Measurements from ENCODE around the gene SCG3.

Gene SCG3

DNA sequence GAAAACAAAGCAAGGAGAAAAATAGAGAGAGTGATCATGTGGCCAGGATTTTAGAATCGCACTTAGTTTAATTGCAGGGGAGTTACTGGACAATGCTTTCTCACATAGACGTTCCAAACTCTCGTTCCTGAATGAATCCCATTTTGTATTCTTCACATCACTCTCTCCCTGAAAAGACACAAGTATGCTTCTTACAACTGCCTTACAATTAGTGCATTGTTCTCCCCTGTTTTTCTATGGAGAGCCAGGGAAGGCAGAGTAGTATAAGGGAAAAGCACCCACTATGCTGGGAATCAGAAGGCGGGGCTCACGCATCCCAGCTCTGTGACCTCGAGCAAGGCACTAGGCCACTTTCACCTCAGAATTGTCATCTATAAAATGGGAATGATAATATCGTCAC is 84.4 kb downstream of the SCG3 start:
- CTCF ChIA-PET: no interaction called here
- no peak for DNase-seq (ENCODE audit: extremely low spot score)
- POLR2A ChIA-PET: no interaction called here
- TF ChIP-seq ARNT (IDR thresholded peaks at IDR 0.05): no peak
- no peak for TF ChIP-seq CTBP1 (IDR thresholded peaks at IDR 0.05; ENCODE audit: borderline replicate concordance)
- no peak for TF ChIP-seq ELF4 (IDR thresholded peaks at IDR 0.05)
- TF ChIP-seq FOXM1 (IDR thresholded peaks at IDR 0.05; ENCODE audit: borderline replicate concordance): no peak
- no peak for TF ChIP-seq L3MBTL2 (conservative IDR thresholded peaks at IDR 0.05)
- no peak for TF ChIP-seq FOXK2 (IDR thresholded peaks at IDR 0.05)
- no peak for TF ChIP-seq SUZ12 (IDR thresholded peaks at IDR 0.05)
- TF ChIP-seq SP1 (IDR thresholded peaks at IDR 0.05): no peak
- TF ChIP-seq NFRKB (IDR thresholded peaks at IDR 0.05): no peak
- TF ChIP-seq HDGF (IDR thresholded peaks at IDR 0.05; ENCODE audit: borderline replicate concordance): no peak
- no peak for TF ChIP-seq BHLHE40 (IDR thresholded peaks at IDR 0.05; ENCODE audit: borderline replicate concordance)
- no peak for TF ChIP-seq LEF1 (IDR thresholded peaks at IDR 0.05; ENCODE audit: borderline replicate concordance)
- no peak for TF ChIP-seq TARDBP (IDR thresholded peaks at IDR 0.05)
- TF ChIP-seq, protein P1, sequence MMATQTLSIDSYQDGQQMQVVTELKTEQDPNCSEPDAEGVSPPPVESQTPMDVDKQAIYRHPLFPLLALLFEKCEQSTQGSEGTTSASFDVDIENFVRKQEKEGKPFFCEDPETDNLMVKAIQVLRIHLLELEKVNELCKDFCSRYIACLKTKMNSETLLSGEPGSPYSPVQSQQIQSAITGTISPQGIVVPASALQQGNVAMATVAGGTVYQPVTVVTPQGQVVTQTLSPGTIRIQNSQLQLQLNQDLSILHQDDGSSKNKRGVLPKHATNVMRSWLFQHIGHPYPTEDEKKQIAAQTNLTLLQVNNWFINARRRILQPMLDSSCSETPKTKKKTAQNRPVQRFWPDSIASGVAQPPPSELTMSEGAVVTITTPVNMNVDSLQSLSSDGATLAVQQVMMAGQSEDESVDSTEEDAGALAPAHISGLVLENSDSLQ (IDR thresholded peaks at IDR 0.05): no peak
- TF ChIP-seq FOXA1 (IDR thresholded peaks at IDR 0.05): no peak
- TF ChIP-seq ZNF384 (IDR thresholded peaks at IDR 0.05): no peak

DNA sequence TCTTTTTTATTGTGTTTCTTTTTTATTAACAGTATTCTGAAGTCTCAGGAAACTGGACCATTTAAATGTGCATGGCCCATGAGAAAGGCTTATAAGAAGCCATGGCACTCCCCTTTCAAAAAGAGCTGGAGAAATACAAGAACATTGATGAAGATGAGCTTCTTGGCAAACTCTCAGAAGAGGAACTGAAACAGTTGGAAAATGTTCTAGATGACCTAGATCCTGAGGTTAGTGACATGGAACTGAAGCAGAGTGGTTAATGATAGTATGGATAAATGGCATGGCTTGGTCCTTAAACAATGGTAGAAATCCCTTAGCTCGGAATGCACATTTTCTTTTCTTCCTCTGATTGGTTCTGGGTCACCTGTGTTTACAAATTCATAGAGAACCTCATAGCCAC is 85.0 kb downstream of the SCG3 start:
- ChIA-PET POLR2A (no interaction called here), CTCF (no interaction called here)
- DNase-seq (ENCODE audit: extremely low spot score): no peak
- TF ChIP-seq TARDBP (IDR thresholded peaks at IDR 0.05): no peak
- no peak for TF ChIP-seq L3MBTL2 (conservative IDR thresholded peaks at IDR 0.05)
- TF ChIP-seq ELF4 (IDR thresholded peaks at IDR 0.05): no peak
- TF ChIP-seq SP1 (IDR thresholded peaks at IDR 0.05): no peak
- no peak for TF ChIP-seq FOXK2 (IDR thresholded peaks at IDR 0.05)
- TF ChIP-seq CTBP1 (IDR thresholded peaks at IDR 0.05; ENCODE audit: borderline replicate concordance): no peak
- TF ChIP-seq ZNF384 (IDR thresholded peaks at IDR 0.05): no peak
- no peak for TF ChIP-seq LEF1 (IDR thresholded peaks at IDR 0.05; ENCODE audit: borderline replicate concordance)
- TF ChIP-seq, protein P1 (IDR thresholded peaks at IDR 0.05): no peak
- TF ChIP-seq NFRKB (IDR thresholded peaks at IDR 0.05): no peak

DNA sequence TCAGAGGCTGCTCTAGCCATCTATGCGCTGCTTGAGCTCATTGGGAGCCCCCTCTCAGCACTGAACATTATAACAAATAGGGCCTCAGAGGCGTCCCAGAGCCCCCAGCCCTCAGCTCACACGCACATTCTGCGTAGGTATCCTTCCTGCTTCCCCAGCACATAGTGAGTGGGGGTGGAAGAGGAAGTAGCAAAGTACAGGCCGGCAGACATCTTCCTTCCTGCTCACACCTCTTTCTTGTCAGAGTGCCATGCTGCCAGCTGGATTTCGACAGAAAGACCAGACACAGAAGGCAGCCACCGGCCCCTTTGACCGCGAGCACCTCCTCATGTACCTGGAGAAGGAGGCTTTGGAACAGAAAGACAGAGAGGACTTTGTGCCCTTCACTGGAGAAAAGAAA is 86.7 kb downstream of the SCG3 start:
- no peak for DNase-seq (ENCODE audit: extremely low spot score)
- TF ChIP-seq ZNF384 (IDR thresholded peaks at IDR 0.05) (no peak), ELF4 (IDR thresholded peaks at IDR 0.05) (no peak), FOXK2 (IDR thresholded peaks at IDR 0.05) (no peak), L3MBTL2 (conservative IDR thresholded peaks at IDR 0.05) (no peak), SP1 (IDR thresholded peaks at IDR 0.05) (no peak), BHLHE40 (IDR thresholded peaks at IDR 0.05; ENCODE audit: borderline replicate concordance) (no peak), FOXM1 (IDR thresholded peaks at IDR 0.05; ENCODE audit: borderline replicate concordance) (no peak), SUZ12 (IDR thresholded peaks at IDR 0.05) (no peak), NFRKB (IDR thresholded peaks at IDR 0.05) (no peak), ARNT (IDR thresholded peaks at IDR 0.05) (no peak), FOXA1 (IDR thresholded peaks at IDR 0.05) (no peak), LEF1 (IDR thresholded peaks at IDR 0.05; ENCODE audit: borderline replicate concordance) (no peak)
- TF ChIP-seq, protein P1 (IDR thresholded peaks at IDR 0.05): no peak
- ChIA-PET POLR2A (no interaction called here), CTCF (no interaction called here)

Data from HEK293T (cell line).